Dedifferentiated amniotic fluid mesenchymal stem cell (primary cell): ENCODE data around the gene CAPN1.
"Not testable (repeated sequence)": the region's sequence is repeated elsewhere in the genome, so short reads cannot be mapped to it uniquely, and the experiment has no call there.

Source experiments
- DNase-seq: peaks from one replicate; pipeline ENCODE4 v3.0.0-alpha.2; 2016; ENCODE audit errors: extremely low spot score

The CAPN1 gene

DNA sequence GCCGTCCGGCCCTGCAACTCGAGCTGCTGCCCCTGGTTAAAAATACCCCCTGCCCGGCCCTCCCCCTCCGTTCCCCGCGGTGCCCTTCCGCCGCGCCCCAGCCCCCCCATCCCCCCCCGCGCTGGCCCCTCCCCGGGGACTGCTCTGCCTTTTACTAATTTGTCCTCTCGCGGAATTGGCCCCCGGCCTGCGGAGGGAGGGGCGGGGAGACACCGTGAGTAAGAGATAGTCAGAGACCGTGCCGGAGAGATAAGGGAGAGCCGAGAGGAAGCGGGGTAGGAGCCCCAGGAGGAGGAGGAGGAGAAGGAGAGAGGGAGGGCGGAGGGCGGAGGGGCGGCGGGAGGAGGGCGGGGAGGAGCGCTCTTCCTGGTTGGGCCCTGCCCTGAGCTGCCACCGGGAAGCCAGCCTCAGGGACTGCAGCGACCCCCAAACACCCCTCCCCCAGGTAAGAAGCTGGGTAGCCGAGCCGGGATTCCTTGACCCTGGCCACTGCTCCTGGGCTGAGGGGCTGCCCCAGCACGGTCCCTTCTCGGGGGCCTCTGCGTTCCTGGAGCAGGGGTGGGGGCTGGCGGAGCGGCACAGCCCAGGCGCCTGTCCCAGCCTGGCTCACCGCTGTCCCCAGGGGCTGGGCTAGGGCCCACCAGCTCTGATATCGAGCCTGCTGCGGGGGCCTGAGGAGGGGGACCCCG lies at the start of gene CAPN1:
CAPN1 (plus strand) TSS at position 360 of the 689 bp plus-strand sequence. CDS start 774 bp downstream, outside the sequence.
- DNase-seq = peak; percentile 63

DNA sequence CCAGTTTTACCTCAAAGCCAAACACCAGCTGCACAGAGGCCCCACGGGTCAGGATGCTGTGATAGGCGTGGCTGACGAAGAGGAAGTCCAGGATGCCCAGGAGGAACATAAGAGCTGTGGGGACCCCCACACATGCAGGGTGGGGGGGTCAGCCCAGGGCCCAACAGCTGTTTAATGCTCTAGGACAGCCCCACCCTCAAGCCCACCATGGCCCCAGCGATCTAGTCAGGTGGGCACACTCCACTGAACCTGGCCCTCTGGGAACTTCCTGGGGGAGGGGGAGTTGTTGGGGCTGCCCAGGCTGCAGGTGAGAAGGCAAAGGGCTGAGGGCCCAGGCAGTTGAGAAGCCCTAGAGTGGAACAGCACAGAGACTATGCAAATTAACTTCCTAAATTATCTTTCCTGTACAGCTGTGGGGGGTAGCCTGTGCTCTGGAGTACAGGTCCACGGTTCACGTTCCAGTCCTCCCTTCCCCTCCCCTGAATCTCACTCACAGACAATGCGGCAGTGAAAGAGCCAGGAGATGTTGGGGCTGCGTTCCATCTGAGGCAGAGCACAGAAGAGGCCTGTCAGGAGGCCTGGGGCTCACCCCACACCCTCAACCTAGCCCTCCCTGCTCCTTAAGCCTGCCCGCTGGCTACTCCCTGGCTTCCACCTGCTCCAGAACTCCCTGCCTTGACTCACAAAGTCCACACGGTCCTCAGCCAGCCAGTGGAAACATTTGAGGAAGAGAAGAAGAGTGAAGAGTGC lies 49.3 kb upstream of the CAPN1 start:
- no peak for DNase-seq

DNA sequence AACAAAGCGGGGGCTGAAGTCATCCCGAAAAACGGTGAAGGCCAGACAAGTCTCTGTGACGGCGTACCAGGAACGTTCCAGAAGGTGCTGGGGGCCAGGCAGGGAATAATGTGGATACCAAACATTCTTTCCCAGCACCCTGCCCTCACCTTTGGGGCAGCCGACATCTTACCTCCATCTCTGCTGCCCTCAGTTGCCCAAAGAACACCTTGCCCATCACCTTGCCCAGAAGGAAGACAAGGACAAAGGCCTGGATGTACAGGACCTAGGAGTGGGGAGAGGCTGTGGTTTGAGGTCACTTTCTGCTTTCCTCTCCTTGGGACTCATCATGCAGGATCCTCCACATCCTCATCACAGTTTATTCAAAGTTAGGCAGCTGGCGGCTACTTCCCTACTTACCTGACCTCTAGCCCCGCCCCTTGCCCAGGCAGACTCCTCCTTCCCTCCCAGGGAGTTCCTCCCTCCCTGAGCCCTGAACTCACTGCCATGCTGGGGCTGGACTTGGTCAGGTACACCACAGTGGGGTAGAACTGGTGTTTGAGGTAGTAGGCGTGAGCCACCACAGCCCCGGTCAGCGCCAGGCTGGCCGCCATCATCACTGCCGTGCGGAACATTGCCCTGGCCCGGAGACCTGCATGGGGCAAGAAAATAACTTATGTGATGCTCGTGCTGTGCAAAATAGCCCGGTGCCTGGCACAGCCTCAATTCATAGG lies 48.6 kb upstream of the CAPN1 start:
- DNase-seq = no peak

DNA sequence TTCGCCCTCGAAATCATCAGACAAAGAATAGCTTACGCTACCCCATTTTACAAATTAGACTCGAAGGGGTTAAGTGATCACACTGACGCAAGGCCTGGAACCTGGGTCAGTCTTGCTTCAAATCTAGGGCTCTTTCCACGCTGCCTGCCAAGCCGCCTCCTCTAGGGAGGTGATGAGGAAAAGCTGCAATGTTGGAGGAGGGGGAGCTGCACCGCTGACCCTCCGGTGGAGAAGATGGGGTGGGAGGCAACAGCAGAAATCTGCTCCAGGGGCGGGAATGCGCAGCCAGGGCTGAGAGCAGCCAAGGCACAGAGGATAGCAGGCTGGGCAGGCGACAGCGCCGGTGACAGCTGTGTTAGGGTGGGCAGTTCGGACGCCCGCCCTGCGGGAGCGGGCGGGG lies 48.0 kb upstream of the CAPN1 start:
- no peak for DNase-seq

DNA sequence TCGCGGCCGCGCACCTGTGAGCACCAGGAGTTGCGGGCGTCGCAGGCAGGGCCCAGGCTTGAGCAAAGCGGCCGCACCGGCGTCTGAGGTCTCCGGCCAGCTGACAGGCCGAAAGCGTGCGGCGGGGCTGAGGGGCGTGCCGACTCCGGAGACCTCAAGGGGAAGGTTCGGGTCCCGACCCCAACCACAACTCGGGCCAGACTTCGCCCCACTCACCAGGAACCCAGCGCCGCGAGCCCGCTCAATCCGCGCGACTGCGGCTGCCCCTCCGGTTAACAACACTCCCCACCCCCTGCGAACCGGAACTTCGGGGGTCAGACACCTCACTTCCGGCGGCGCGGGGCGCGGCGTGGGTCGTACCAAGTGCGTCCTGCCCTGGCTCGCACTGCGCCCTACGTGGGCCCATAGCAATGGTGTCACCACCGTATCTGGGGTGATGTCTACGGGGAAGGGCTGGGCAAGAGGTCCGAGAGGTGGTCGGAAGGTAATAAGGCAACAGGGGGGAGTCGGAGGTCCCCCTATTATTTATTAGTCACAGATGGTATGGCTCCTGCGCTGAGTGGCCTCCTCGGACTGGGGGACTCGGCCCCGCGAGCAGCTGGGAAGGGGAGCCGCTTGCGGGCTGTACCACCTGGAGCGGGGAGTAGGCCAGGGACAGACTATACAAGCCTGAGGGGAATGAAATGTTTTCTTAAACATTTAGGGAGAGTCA lies 47.3 kb upstream of the CAPN1 start, which contains the start of gene SYVN1:
SYVN1 (minus strand) TSS at position 280 of the 712 bp plus-strand sequence. CDS start 918 bp downstream, outside the sequence.
- peak; percentile 77 for DNase-seq

DNA sequence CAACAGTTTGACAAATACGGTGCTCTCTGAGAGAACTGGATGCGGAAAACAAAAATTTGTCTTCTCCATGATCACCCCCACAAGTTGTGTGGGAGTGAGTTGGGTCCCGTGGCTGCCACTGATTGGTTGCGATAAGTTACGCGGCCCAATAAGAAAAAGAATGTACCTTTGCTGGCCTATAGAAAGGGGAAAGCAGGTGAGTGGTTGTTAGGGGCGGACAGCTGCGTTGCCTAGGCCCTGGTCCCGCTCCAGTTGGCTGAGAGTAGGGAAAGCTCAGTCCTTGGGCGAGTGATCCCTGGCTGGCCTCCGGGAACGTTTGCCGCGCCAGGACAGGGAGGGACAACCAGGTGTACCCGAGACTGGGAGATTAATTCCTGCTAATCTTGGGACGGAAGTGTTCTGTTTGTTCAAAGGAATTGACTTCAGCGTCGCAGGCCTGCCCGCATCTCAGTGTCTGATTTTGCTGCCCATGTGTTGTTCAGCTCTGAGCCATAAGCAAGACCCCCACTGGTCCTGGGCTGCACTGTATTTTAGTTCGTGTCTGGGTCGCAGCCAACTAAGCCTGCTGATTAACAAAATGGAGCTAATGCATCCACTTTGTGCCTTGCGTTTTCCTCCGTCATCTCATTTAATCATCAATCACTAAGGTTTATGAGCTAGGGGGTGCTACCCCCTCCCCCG lies 46.6 kb upstream of the CAPN1 start:
- peak; percentile 85 for DNase-seq

DNA sequence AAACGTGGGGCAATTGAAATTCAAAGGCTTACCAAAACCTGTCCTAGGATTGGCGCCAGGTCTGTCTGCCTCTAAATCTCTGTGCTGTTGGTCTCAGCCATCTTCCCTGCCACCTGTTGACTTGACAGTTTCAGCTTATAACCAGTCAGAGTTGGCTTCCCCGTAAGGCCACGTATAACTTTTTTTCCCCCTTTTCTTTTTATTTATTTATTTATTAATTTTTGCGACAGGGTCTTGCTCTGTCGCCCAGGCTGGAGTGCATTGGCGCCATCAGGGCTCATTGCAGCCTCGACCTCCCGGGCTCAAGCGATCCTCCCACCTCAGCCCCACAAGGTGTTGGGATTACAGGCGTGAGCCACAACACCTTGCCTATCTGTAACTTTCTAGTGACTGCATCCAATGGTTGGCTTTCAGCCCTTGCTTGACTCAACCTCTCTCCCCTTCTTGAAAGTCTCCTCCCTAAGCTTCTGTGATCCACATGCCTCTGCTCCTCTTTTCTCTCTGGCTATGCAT lies 46.0 kb upstream of the CAPN1 start:
- no peak for DNase-seq

DNA sequence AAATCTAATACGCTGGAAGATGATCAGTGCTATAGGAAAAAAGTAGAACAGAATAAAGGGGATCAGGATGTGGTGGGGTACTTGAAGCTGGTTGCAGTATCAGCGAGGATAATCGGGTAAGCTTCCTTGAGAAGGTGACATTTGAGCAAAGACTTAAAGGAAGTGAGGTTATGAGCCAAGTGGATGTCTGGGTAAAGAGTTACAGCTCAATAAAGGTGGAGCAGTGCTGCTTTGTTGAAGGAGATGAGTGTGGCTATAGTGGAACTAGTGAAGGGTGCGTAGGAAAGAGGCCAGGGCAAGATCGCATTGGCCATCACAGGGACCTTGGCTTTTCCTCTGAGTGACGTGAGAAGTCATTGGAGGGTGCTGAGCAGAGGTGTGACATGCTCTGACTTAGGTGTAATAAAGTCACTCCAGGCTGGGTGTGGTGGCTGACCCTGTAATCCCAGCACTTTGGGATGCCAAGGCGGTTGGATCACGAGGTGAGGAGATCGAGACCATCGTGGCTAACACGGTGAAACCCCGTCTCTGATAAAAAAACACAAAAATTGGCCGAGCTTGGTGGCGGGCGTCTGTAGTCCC lies 45.1 kb upstream of the CAPN1 start:
- no peak for DNase-seq

DNA sequence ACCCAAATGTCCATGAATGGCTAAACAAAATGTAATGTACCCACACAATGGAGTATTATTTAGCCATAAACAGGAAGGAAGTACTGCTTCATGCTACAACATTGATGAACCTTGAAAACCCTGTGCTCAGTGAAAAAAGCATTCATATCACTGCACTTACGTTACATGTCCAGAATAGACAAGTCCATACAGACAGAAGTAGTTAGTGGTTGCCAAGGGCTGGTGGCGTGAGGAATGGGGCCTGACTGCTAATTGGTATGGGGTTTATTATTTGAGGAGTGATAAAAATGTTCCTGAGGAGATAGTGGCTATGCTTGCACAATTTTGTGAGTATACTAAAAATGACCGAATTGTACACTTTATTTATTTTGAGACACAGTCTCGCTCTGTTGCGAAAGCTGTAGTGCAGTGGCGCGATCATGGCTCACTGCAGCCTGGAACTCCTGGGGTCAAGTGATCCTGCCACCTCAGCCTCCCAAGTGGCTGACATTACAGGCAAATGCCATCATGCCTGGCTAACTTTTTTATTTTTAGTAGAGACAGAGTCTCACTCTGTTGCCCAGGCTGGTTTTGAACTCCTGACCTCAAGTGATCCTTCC lies 39.7 kb upstream of the CAPN1 start:
- DNase-seq = no peak

DNA sequence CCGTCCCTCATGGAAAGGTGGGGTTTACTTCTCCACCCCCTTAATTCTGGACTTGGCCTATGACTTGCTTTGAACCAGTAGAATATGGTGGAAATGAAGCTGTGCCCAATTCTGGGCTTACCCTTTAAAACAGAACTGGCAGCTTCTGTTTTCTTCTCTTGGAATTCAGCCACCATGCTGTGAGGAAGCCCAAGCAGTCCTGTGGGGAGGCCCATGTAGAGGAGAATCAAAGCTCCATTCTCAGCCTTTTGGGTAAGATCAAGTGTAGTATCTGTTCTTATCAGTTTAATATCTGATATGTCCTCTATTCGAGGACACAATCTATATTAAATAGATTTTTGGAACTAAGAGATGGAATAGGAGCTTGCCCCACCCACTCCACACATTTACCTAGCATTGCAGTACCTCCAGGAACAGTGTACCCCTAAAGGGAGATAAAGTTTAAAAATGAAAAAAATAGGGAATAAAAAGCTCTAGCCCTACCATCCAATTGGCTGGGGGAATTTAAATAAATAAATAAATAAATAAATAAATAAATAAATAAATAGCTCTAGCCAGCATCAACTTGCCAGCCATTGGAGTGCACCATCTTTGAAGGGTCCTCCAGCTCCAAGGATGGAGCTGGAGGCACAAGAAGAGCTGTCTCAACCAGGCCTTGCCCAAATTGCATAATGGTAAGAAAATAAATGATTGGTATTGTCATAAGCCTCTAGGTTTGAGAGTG lies 34.2 kb upstream of the CAPN1 start:
- no peak for DNase-seq

DNA sequence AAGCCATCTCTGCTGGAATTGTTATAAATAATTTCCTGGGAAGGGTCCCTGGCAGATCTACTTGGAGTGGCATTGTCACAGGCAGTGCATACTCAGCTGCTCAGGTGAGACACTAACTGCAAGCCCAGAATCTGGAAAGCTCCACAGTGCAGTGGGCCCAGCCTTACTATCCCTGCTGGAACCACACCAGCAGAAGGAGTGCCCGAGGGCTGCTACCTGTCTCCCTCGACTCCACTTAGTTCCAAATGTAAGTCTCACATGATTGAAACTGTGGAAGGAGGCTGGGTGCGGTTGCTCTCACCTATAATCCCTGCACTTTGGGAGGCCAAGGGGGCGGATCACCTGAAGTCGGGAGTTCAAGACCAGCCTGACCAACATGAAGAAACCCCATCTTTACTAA lies 33.1 kb upstream of the CAPN1 start:
- DNase-seq = no peak

DNA sequence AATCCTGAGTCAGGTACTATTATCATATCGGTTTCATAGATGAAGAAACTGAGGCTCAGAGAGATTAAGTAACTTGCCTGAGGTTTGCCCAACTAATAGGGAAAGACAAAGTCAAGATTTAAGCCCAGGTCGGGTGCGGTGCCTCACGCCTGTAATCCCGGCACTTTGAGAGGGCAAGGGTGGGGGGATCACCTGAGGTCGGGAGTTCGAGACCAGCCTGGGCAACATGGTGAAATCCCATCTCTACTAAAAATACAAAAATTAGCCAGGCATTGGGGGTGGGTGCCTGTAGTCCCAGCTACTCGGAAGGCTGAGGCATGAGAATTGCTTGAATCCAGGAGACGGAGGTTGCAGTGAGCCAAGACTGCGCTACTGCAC lies 31.6 kb upstream of the CAPN1 start:
- not testable (repeated sequence) for DNase-seq

DNA sequence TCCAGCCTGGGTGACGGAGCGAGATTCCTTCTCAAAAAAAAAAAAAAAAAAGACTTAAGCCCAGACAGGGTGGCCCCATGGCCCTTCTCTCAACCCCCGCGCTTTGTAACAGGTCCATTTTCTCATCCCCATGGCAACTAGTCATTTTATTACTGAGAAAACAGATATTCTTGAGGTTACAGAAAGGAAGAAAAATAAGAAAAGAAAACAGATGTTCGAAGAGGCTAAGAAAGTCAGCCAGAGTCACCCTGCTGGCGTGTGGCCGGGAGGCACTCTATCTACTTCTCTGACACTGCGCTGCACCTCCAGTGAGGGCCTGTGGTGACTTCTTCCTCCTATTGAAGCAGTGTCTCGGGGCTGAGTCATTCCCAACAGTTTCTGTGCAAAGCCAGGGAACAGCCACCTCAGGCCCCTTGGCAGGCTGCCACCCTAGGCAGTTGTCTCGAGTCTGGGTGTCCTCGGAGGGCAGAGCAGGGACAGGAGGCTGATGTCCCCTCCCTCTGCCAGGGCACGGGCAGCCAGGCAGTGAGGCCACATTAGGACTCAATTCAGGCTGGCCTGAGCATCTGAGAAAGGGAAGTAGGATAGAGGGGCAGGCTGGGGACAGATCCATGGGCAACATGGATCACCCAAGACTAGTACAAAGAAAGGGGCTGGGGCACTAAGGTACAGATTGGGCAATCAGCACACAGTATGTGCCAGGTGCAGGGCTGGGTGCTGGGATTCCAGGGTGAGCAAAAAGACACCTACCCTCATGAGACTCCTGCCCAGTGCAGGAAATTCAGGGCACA lies 31.0 kb upstream of the CAPN1 start:
- DNase-seq = peak; percentile 70

DNA sequence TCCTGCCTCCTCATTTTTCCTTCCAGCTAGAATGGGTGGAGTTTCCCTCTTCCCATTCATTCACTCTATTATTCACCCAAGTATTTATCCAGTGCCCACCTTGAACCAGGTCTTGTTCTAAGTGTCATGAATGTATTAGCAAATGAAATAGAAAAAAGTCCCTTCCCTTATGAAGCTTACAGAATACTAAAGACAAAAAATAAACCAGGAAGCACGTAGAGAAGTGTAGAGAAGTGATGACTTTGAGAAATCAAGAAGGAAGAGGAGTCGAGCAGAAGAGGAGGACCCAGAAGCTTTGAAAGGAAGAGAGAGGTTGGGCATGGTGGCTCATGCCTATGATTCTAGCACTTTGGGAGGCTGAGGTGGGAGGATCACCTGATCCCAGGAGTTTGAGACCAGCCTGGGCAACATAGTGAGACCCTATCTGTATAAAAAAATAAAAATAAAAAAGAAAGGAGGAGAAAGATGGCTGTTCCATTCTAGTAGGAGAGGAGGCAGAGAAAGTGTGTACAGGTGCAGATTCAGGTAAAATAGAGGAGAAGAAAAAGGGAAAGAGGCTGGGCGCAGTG lies 30.3 kb upstream of the CAPN1 start:
- DNase-seq = no peak

DNA sequence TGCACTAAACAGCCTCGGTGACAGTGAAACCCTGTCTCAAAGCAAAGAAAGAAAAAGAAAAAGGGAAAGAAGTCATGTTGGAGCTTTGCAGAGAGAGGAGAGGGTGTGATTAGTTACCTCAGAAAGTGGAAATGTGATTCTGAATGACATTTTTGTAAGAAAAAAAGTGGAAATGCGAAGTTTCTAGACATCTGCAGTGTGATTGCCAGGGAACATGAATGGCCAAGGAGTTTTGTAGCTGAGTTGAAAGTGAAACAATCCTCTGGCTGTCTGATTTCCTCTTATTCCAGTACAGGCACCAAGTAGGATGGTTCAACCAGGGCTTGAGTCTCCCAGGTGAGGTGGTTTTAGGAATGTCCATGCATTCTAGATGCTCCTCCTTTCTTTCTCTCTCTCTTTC lies 29.6 kb upstream of the CAPN1 start:
- no peak for DNase-seq

DNA sequence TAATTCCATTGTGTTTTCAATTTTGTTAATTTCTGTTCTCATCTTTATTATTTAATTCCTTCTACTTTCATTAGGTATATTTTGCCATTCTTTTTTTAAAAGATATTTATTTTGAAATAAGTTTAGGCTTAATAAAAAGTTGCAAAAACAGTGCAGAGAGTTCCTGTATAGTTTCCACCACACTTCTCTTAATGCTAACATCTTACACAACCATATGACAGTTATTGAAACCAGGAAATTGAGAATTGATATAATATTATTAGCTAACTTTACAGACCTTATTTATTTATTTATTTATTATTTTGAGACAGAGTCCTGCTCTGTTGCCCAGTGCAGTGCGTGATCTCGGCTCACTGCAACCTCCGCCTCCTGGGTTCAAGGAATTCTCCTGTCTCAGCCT lies 25.5 kb upstream of the CAPN1 start:
- DNase-seq = no peak

DNA sequence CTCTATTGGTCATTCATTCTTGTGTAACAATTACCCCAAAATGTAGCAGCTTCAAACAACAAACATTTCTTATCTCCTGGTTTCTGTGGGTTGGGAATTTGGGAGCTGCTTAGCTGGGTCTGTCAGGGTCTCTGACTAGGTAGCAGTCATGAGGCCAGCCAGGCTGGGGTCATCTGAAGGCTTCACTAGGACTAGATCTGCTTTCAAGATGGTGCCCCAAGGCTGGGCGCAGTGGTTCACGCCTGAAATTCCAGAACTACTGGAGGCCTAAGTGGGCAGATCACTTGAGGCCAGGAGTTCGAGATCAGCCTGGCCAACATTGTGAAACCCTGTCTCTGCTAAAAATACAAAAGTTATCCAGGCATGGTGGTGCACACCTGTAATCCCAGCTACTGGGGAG lies 24.8 kb upstream of the CAPN1 start:
- no peak for DNase-seq

DNA sequence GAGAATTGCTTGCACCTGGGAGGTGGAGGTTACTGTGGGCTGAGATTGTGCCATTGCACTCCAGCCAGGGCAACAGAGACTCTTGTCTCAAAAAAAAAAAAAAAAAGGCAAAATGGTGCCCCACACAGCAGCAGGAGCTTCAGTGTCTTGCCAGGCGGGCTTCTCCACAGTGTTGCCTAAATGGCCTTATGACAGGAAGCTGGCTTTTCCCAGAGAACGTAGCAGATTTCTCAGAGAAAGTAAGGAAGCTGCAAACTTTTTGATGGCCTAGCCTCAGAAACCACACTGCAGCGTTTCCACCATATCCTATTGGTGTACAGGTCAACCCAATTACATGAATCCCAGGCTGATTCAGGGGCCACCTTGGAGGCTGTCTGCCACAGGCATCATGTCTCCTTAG lies 24.4 kb upstream of the CAPN1 start:
- no peak for DNase-seq

DNA sequence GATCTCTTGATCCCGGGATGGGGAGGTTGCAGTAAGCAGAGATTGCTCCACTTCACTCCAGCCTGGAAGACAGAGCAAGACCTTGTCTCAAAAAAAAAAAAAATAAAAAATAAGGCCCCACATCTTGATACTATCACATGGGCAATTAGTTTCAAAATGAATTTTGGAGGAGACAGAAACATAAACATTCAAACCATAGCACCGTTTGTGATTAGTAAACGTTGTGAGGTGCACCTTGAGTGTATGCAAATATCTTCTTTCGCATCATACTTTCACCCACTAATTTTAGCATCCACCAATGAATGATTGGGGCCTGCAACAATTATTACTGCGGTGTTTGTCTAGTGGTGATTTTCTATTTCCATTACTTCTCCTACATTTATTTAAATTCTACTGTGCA lies 22.7 kb upstream of the CAPN1 start:
- DNase-seq = no peak
